Heart left ventricle (tissue), 16 donors: Measurements from ENCODE around the gene TECPR2. TPM values are rescaled to one million over a fixed set of nuclear protein-coding genes. Genes with fewer than 3 reads are reported as not detected.
A peak's percentile ranks its signal among the peaks of the same experiment; 100 is the strongest.

Source experiments
- ATAC-seq, 4 donors: fragments of 200-7000 bp; cut with Tn5 transposase; one replicate each; pipeline ENCODE4 v1.9.1; 2020 to 2022; ENCODE audit warnings: moderate library complexity in 4 of 4, mild to moderate bottlenecking in 3 of 4, moderate number of reproducible peaks in 1 of 4
- DNase-seq, 5 donors: peaks; one replicate each; pipeline ENCODE4 v3.0.0-alpha.2; 2020
- H3K27ac ChIP-seq, 12 donors: fragments of 200-600 bp; sonication (generic) in 4 of 12; one replicate each; pipeline versions ENCODE4 v1.5.0 to v1.8.0; 2016 to 2022; ENCODE audit warnings: mild to moderate bottlenecking in 2 of 12
- H3K27me3 ChIP-seq, 9 donors: fragments of 200-600 bp; sonication (generic) in 2 of 9; one replicate each; pipeline versions ENCODE4 v1.5.1 to v1.8.0; 2016 to 2022; ENCODE audit warnings: mild to moderate bottlenecking in 3 of 9
- H3K36me3 ChIP-seq, 9 donors: fragments of 200-600 bp; sonication (generic) in 2 of 9; one replicate each; pipeline versions ENCODE4 v1.5.0 to v1.8.0; 2018 to 2022; ENCODE audit warnings: mild to moderate bottlenecking in 2 of 9
- H3K4me1 ChIP-seq, 12 donors: fragments of 200-600 bp; sonication (generic) in 4 of 12; one replicate each; pipeline versions ENCODE4 v1.5.0 to v1.8.0; 2016 to 2022; ENCODE audit warnings: mild to moderate bottlenecking in 3 of 12
- H3K4me3 ChIP-seq, 12 donors: fragments of 200-600 bp; sonication (generic) in 4 of 12; one replicate each; pipeline versions ENCODE4 v1.5.0 to v1.8.0; 2017 to 2022; ENCODE audit warnings: mild to moderate bottlenecking in 9 of 12, moderate library complexity in 4 of 12
- H3K9me3 ChIP-seq, 12 donors: fragments of 200-600 bp; sonication (generic) in 4 of 12; one replicate each; pipeline versions ENCODE4 v1.5.0 to v1.8.0; 2016 to 2022; ENCODE audit warnings: mild to moderate bottlenecking in 1 of 12
- POLR2A ChIP-seq, 2 donors: fragments of 450-650 bp; IDR thresholded peaks; one replicate each; pipeline ENCODE4 v1.6.1; 2017; ENCODE audit warnings: antibody characterized with exemption in 2 of 2, mild to moderate bottlenecking in 2 of 2, moderate library complexity in 2 of 2
- WGBS, 4 donors: extraction: QIAGEN DNeasy Blood & Tissue Kit in 2 of 4; methylation state at CpG; one replicate each; pipeline versions ENCODE4 v1.1.5 to v1.1.7; 2013 to 2018; 5-methylcytosine and 5-hydroxymethylcytosine counted together
- intact Hi-C, 10 donors: fragments of 100-400 bp; cut with DNase I; formaldehyde crosslinking; loops; one replicate each; pipeline versions ENCODE4 v1.11.1 to v1.14.2; 2022
- polyA plus RNA-seq, 2 donors: library from polyadenylated mRNA; stranded (reverse); fragments of 200-250 nt; gene quantifications; one replicate each; pipeline ENCODE4 v1.2.3, GENCODE V29; 2013
- total RNA-seq, 9 donors: library from RNA; depleted of rRNA in 2 of 9; stranded (reverse); fragments of >200 nt in 2 of 9; fragmentation: NEBNext Ultra II Directional in 3 of 9; extraction: Animal tissue kit (Norgen Biotek cat#: 25700) in 3 of 9; gene quantifications; one replicate each; pipeline versions ENCODE4 v1.1.0 to v1.2.4, GENCODE V29; 2016 to 2023
- TF ChIP-seq, protein P1 (sequence below), 12 donors: fragments of 200-600 bp; sonication (generic) in 4 of 12; IDR thresholded peaks; one replicate each; pipeline versions ENCODE4 v1.5.0 to v1.8.0; 2018 to 2022; ENCODE audit warnings: antibody characterized with exemption in 12 of 12, mild to moderate bottlenecking in 5 of 12
- donor health status: ischemic (EF 13 %, LVEDD 7.1; RV severe dilation, severe dysfunction).
- donor health status: healthy with polysubstance abuse.
- donor health status: DM: no; HTN: yes; CAD: no.
- donor health status: DM: no; HTN: no; CAD: no.
- donor health status: ischemic (EF 25% LVEDD 6.9; RV normal size, moderate dysfunction).
- donor health status: ischemic (EF 25% LVEDD 5.7; RV mildly dilated, moderate dysfunction).
- donor health status: healthy.
- donor health status: DM: yes; HTN: yes; CAD: no.
- donor health status: ischemic (EF 35%, LVEDD 5.7; RV mildly dilated, moderate dysfunction).
- donor health status: nonischemic (EF 11% LVEDD 7.7; RV severe dilation, severe dysfunction).
- donor health status: DM: yes; HTN: yes; CAD: no.
- donor health status: PGD.
- donor health status: ischemic (EF 29% LVEDD 5.4; RV normal size, mild dysfunction).
- donor health status: nonischemic (EF 23%, LVEDD 6.1; RV moderate dilation, normal function).

TECPR2 gene
- total and polyA plus RNA-seq, 11 donors, result 9.9 to 30.6 (median 22.3) TPM

GRCh38 chr14:102507081-102507856 lies 144.5 kb downstream of the TECPR2 start:
- ATAC-seq (no peak), DNase-seq (peak in 1 of 5 donors; percentile 61)
- Histone ChIP-seq H3K4me3 (no peak overlapping the region), H3K27ac (peak overlapping the region in 5 of 12 donors; percentile 74 to 98 (median 90)), H3K36me3 (peaks cover 0 to 19% (median 12%) of the 10 kb centered on the region in 9 donors), H3K9me3 (no peaks in the 10 kb centered on the region), H3K4me1 (peaks cover 0 to 68% (median 25%) of the 10 kb centered on the region in 12 donors), H3K27me3 (no peaks in the 10 kb centered on the region)
- WGBS, 4 donors, result 86 to 90% (median 87%) methylated on average over 86 to 115 of the region's 115 CpGs
- TF ChIP-seq, protein P1, sequence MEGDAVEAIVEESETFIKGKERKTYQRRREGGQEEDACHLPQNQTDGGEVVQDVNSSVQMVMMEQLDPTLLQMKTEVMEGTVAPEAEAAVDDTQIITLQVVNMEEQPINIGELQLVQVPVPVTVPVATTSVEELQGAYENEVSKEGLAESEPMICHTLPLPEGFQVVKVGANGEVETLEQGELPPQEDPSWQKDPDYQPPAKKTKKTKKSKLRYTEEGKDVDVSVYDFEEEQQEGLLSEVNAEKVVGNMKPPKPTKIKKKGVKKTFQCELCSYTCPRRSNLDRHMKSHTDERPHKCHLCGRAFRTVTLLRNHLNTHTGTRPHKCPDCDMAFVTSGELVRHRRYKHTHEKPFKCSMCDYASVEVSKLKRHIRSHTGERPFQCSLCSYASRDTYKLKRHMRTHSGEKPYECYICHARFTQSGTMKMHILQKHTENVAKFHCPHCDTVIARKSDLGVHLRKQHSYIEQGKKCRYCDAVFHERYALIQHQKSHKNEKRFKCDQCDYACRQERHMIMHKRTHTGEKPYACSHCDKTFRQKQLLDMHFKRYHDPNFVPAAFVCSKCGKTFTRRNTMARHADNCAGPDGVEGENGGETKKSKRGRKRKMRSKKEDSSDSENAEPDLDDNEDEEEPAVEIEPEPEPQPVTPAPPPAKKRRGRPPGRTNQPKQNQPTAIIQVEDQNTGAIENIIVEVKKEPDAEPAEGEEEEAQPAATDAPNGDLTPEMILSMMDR (IDR thresholded peaks at IDR 0.05), result no peak
- TF ChIP-seq POLR2A (IDR thresholded peaks at IDR 0.05), result no peak
- intact Hi-C loops, result no loop called here

DNA sequence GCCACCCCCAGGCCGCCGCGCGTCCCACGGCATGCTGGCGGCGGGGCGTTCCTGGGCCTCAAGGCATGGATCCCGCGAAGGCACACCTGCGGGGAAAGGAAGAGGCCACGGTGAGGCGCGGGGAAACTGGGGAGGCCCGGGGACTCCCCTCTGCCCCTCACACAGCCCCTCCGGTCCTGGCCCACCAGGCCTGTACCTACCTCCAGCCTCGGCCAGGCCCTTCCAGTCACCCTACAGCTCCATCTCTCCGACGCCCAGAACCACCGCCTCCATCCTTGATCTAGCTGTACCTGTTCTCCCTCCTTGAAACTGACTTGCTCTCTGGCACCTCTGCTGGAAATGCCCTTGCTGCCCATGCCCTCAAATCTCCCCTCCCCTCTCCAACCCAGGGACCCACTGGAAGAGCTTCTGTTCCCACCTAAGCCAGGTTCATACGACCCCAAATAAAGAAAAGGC lies 145.1 kb downstream of the TECPR2 start:
- H3K27me3 ChIP-seq, result no peaks in the 10 kb centered on the region
- no peaks in the 10 kb centered on the region for H3K9me3 ChIP-seq
- H3K4me1 ChIP-seq, result peaks cover 0 to 61% (median 25%) of the 10 kb centered on the region in 12 donors
- DNase-seq (no peak), ATAC-seq (no peak)
- peak overlapping the region in 11 of 12 donors; percentile 87 to 100 (median 95) for H3K27ac ChIP-seq
- H3K4me3 ChIP-seq, result peak overlapping the region in 9 of 12 donors; percentile 12 to 90 (median 64)
- peaks cover 0 to 19% (median 12%) of the 10 kb centered on the region in 9 donors for H3K36me3 ChIP-seq
- intact Hi-C loops, result no loop called here
- WGBS, 4 donors, result 86 to 91% (median 88%) methylated on average over 21 of the region's 21 CpGs
- TF ChIP-seq, protein P1 (IDR thresholded peaks at IDR 0.05), result no peak
- TF ChIP-seq POLR2A (IDR thresholded peaks at IDR 0.05), result no peak

DNA sequence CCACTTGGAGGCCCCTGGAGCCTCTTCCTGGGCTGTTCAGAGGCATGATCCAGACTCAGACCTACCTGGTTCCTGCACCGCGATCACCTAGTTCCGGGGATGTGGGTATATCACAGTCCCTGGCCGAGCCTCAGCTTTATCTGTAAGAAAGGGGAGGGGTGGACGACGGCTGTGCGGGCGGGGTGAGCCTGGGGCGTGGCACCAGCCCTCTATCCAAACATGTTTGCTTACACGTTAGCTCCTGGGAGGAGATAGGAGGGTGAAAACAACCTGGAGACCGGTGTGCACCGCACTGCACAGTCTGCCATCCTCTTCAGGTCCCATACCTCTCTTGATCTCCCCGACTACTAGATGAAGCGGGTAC lies 145.7 kb downstream of the TECPR2 start:
- TF ChIP-seq, protein P1 (IDR thresholded peaks at IDR 0.05), result no peak
- TF ChIP-seq POLR2A (IDR thresholded peaks at IDR 0.05), result no peak
- peaks cover 0 to 57% (median 25%) of the 10 kb centered on the region in 12 donors for H3K4me1 ChIP-seq
- intact Hi-C loops, result no loop called here

More for the DNA sequence above, 145.7 kb downstream of the TECPR2 start:
- Histone ChIP-seq H3K9me3 (no peaks in the 10 kb centered on the region), H3K27ac (peak overlapping the region; percentile 87 to 100 (median 96)), H3K4me3 (peak overlapping the region; percentile 37 to 90 (median 64)), H3K36me3 (peaks cover 0 to 19% (median 12%) of the 10 kb centered on the region in 9 donors), H3K27me3 (no peaks in the 10 kb centered on the region)
- ATAC-seq (peak; percentile 20 to 36 (median 26)), DNase-seq (peak in 3 of 5 donors; percentile 54 to 75 (median 66))
- WGBS, 4 donors, result 50 to 64% (median 59%) methylated on average over 11 to 14 of the region's 14 CpGs
